Dendritic cell treated with granulocyte-macrophage colony-stimulating factor and Interleukin-4, amounts not matched to agents 40 ng/mL and 50 ng/mL, for 4 days (primary cell): ENCODE results near the gene TMEM256.
A peak's percentile ranks its signal among the peaks of the same experiment; 100 is the strongest.

Experiments
- H3K27ac Mint-ChIP-seq: one replicate; pipeline ENCODE4 v1.8.0; 2022; ENCODE audit warnings: mild to moderate bottlenecking, mixed read lengths
- H3K27me3 Mint-ChIP-seq: one replicate; pipeline ENCODE4 v1.8.0; 2022; ENCODE audit warnings: mild to moderate bottlenecking, mixed read lengths
- H3K36me3 Mint-ChIP-seq: one replicate; pipeline ENCODE4 v1.8.0; 2022; ENCODE audit warnings: low read depth, mixed read lengths
- H3K4me1 Mint-ChIP-seq: one replicate; pipeline ENCODE4 v1.8.0; 2022; ENCODE audit warnings: low read depth, mixed read lengths
- H3K4me3 Mint-ChIP-seq: one replicate; pipeline ENCODE4 v1.8.0; 2022; ENCODE audit warnings: mild to moderate bottlenecking, moderate library complexity, mixed read lengths
- H3K9me3 Mint-ChIP-seq: one replicate; pipeline ENCODE4 v1.8.0; 2022; ENCODE audit warnings: mixed read lengths
- intact Hi-C: fragments of 100-400 bp; cut with micrococcal nuclease; formaldehyde crosslinking; loops from one replicate; pipeline ENCODE4 v1.15.0; 2022

The TMEM256 gene

DNA sequence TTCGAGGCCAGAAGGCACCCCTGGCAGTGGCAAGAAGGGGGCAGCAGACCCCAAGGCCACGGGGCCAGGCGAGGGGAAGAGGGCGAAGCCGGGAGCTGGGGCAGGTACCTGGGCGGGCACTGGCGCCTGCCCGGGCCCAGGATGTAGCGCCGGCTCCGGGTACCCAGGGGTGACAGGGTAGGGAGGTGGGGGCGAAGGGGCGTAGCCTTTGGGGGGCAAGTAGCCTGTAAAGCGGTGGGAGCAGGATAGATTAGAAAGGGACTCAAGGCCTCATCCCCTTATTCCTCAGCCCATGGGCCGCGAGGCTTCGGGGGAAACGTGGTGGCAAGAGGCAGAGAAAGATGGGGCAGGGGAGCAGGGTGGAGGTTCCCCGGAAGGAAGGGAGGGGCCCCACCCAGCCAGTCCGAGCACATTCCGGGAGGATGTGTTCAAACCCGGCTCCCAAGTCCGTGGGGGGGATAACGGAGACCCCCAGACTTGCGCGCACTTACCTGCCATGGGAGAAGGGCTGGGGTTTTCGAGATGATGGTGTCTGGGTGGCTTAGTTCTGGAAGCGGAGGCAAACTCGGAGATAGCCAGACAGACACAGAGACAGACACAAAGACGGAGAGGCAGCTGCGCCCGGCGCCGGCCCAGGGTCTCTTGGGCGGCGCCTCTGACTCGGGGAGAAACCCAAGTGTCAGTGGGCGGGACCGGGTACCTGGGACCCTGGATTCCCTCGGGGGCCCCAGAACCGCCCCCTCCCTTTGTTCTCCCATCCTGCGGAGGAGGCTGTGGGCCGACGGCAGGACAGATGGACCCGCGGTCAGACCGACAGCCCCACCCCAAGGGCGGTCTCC is 10.1 kb downstream of the TMEM256 start:
- no peaks in the 10 kb centered on the region for H3K27me3 Mint-ChIP-seq
- H3K4me1 Mint-ChIP-seq = peaks cover 38% of the 10 kb centered on the region
- H3K36me3 Mint-ChIP-seq = peaks cover 55% of the 10 kb centered on the region
- H3K9me3 Mint-ChIP-seq = no peaks in the 10 kb centered on the region
- H3K27ac Mint-ChIP-seq = peak overlapping the region; percentile 89
- intact Hi-C loops = loop anchor here (1.0 kb wide), 1 partner anchor 10 kb away; the partner anchor contains the start of gene TMEM256
- H3K4me3 Mint-ChIP-seq = peak overlapping the region; percentile 95

DNA sequence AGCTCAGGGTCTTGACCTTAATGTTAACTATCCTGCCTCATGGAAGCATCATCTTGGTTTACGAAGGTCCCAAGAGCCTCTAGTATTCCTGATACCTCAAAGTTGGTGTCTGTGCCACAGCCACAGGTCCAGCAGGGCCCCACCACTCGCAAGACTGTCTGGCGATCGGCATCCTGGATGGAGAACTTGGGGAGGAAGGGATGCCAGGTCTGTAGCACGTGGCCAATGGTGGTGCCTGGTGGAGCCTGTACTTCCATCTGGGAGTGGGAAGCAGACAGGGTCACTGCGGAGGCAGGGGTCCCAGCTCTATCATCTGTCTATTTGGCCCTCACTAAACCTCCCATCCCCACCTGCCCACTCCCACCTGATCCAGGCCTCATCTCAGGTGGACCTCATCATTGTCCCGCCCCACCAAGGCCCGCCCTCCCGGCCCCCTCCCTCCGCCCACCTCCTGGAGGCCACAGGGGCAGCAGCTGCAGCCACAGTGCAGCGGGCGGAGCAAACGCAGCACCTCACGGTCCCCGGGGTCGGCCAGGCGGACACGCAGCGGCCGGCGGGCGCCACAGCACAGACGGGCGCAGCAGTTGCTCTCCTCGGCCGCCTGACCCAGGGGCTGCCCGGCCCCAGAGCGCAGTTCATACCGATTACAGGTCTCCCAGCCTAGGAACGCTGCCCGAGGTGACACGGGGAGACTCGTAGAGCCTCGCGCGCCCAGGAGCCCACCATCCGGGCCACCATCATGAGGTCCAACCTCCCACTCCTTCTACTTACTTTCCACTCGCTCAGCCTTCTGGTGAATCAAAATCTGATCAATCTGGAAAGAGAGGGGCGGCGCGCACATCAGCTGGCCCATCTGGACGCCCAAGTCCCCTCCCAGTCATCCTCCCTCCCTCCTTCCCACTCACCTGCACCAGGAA is 10.9 kb downstream of the TMEM256 start:
- intact Hi-C loops = no loop called here
- Mint-ChIP-seq H3K36me3 (peaks cover 63% of the 10 kb centered on the region), H3K27ac (no peak overlapping the region), H3K4me3 (peak overlapping the region; percentile 95), H3K4me1 (peaks cover 38% of the 10 kb centered on the region), H3K9me3 (no peaks in the 10 kb centered on the region), H3K27me3 (no peaks in the 10 kb centered on the region)

DNA sequence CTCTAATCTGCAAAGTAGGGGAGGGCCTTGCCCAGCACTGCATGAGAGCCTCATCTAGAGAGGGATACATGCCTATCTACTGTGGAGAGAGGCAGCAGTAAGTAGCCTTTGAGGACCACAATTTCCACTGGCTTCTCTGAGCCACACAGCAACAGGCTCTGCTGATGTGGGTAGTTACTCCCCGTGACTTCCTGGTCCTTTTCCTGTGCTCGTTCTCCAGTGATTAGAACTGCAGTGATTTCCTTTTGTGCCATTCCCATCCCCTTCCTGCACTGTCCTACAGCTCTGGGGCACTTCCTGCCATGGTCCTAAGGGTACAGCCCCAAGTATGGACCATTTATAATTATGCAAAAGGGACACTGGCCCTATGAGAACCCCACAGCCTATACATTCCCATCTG is 12.6 kb downstream of the TMEM256 start:
- peaks cover 38% of the 10 kb centered on the region for H3K4me1 Mint-ChIP-seq
- no peak overlapping the region for H3K27ac Mint-ChIP-seq
- no peaks in the 10 kb centered on the region for H3K9me3 Mint-ChIP-seq
- H3K27me3 Mint-ChIP-seq = no peaks in the 10 kb centered on the region
- H3K36me3 Mint-ChIP-seq = peaks cover 74% of the 10 kb centered on the region
- intact Hi-C loops = no loop called here
- no peak overlapping the region for H3K4me3 Mint-ChIP-seq

DNA sequence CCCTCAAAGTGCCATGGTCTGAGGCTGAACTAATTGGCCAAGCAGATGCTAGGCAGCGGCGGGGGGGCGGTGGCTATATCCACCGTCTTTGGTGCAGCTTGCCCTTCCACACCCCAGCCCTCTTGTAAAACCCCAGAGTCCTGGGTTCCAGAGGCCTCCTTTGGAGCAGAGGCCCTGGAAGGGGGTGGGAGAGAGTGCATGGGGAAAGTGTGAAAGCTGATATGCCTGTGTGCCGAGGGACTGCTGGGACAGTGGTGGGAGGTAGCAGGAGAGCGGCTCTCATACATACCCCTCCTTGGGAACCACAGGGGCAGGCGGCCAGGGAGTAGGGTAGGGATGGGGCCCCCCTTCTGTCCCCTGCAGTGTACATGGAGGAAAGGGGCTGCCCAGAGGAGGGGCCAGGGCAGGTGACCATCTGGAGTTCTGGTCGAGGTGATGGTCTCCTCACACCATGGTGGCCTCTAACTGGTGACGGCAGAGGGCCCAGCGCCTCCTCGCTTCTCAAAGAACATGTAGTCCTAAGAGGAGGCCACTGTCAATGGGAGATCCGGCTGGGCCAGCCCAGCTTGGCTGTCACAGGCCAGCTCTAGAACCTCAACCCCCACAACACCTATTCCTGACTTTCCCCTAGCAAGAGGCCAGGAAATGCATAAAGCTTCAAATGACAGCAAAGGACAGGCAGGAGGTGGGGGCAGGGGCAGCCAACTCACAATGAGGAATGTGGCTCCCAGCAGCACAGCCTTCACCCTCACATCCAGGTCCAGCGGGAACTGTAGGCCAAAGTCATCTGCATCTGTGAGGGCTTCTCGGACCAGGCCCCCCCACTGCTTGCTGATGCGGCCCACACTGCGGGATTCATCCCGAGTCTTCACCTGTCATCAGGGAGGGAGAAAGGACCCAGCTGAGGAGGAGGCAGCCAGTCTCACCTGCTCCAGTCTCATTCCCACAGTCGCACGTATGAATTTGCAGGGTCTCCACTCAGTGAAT is 13.7 kb downstream of the TMEM256 start:
- H3K36me3 Mint-ChIP-seq = peaks cover 74% of the 10 kb centered on the region
- peaks cover 32% of the 10 kb centered on the region for H3K4me1 Mint-ChIP-seq
- intact Hi-C loops = no loop called here
- no peaks in the 10 kb centered on the region for H3K9me3 Mint-ChIP-seq
- H3K27ac Mint-ChIP-seq = no peak overlapping the region
- H3K4me3 Mint-ChIP-seq = no peak overlapping the region
- peaks cover 4% of the 10 kb centered on the region for H3K27me3 Mint-ChIP-seq

DNA sequence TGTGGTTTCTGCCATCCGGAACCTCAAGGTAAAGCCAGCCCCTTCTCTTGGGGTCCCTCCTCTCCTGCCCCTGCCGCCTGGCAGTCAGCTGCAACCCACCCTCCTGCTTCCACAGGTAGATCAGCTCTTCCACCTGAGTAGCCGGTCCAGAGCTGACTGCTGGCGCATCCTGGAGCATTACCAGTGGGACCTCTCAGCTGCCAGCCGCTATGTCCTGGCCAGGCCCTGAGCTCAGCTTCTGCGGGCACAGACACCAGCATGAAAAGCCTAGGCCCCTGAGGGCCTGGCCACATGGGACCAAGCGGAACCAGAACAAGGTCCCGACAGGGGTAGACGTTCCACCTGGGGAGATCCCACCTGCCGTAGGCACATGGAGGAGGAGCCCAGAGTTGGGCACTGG is 15.0 kb downstream of the TMEM256 start:
- H3K9me3 Mint-ChIP-seq = no peaks in the 10 kb centered on the region
- peaks cover 33% of the 10 kb centered on the region for H3K4me1 Mint-ChIP-seq
- H3K27me3 Mint-ChIP-seq = peaks cover 18% of the 10 kb centered on the region
- H3K4me3 Mint-ChIP-seq = no peak overlapping the region
- H3K27ac Mint-ChIP-seq = peak overlapping the region; percentile 34
- peaks cover 70% of the 10 kb centered on the region for H3K36me3 Mint-ChIP-seq
- intact Hi-C loops = no loop called here

DNA sequence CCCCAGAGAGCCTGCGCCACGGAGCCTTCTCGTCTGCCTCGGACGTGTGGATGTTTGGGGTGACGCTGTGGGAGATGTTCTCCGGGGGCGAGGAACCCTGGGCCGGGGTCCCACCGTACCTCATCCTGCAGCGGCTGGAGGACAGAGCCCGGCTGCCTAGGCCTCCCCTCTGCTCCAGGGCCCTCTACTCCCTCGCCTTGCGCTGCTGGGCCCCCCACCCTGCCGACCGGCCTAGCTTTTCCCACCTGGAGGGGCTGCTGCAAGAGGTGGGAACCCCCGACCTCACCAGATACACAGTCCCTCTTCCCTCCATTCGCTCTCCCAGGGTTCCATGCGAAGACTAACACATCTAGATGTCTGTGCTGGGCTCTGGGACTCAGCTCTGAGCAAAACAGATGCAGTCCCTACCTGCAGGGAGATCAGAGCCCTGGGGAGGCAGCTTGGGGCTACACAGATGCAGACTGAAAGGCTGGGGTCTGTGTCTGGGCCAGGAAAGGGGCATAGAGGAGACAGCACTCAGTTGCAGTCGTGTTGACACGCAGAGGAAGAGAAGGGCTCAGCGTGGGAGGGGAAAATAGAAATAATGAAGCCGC is 19.3 kb downstream of the TMEM256 start:
- peaks cover 27% of the 10 kb centered on the region for H3K36me3 Mint-ChIP-seq
- peak overlapping the region; percentile 58 for H3K4me3 Mint-ChIP-seq
- H3K27ac Mint-ChIP-seq = no peak overlapping the region
- peaks cover 23% of the 10 kb centered on the region for H3K4me1 Mint-ChIP-seq
- peaks cover under 1% of the 10 kb centered on the region for H3K9me3 Mint-ChIP-seq
- intact Hi-C loops = no loop called here
- H3K27me3 Mint-ChIP-seq = peaks cover 60% of the 10 kb centered on the region

DNA sequence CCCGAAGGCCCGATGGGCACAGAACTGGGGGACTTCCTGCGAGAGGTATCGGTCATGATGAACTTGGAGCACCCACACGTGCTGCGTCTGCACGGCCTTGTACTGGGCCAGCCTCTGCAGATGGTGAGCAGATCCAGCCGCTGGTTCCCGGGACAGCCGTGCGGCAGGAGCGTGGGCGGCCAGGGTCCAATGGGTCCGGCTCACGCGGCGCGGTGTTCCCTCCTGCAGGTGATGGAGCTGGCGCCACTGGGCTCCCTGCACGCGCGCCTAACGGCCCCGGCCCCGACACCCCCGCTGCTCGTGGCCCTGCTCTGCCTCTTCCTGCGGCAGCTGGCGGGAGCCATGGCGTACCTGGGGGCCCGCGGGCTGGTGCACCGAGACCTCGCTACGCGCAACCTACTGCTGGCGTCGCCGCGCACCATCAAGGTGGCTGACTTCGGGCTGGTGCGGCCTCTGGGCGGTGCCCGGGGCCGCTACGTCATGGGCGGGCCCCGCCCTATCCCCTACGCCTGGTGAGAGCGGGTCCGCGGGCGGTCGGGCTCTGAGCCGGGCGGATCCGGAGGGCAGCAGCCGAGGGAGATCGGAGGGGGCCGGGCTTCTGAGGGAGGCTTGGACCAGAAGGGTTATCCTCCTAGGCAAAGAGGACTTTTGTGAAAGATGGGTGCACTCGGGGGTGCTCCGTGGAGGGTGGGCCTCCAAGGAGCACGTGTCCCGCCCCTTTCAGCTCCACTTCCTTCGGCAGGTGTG is 20.0 kb downstream of the TMEM256 start:
- Mint-ChIP-seq H3K4me3 (peak overlapping the region; percentile 58), H3K36me3 (peaks cover 21% of the 10 kb centered on the region)
- intact Hi-C loops = no loop called here

DNA sequence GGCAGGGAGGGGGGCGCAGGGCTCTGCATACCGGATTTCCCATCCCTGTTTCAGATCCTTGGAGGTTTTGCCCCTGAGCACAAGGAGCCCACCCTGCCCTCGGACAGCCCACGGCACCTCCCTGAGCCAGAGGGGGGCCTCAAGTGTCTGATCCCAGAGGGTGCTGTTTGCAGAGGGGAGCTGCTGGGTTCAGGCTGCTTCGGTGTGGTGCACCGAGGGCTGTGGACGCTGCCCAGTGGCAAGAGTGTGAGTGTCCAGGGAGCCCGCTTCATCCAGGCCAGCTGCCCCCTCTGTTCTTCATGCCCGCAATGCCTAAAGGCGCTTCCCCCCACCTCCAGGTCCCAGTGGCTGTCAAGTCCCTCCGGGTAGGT is 20.5 kb downstream of the TMEM256 start:
- intact Hi-C loops = no loop called here
- Mint-ChIP-seq H3K36me3 (peaks cover 15% of the 10 kb centered on the region), H3K9me3 (peaks cover 10% of the 10 kb centered on the region), H3K4me3 (no peak overlapping the region), H3K27me3 (peaks cover 71% of the 10 kb centered on the region), H3K27ac (no peak overlapping the region), H3K4me1 (peaks cover 23% of the 10 kb centered on the region)

More for the DNA sequence above, 20.0 kb downstream of the TMEM256 start:
- Mint-ChIP-seq H3K27me3 (peaks cover 66% of the 10 kb centered on the region), H3K9me3 (peaks cover 7% of the 10 kb centered on the region), H3K27ac (no peak overlapping the region), H3K4me1 (peaks cover 23% of the 10 kb centered on the region)

DNA sequence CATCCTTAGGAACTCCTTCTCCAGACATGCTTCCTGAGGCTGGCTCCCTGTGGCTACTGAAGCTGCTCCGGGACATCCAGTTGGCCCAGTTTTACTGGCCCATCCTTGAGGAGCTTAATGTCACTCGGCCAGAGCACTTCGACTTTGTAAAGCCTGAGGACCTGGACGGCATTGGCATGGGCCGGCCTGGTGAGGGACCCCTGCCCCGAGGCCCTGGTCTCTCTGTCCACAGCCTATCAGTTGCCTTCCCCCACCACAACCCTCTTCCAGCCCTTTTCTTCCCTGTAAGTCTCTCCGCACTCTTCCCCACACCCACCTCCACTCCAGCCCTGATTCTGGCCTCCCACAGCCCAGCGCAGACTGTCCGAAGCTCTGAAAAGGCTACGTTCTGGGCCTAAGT is 21.0 kb downstream of the TMEM256 start:
- peaks cover 75% of the 10 kb centered on the region for H3K27me3 Mint-ChIP-seq
- no peak overlapping the region for H3K4me3 Mint-ChIP-seq
- H3K9me3 Mint-ChIP-seq = peaks cover 10% of the 10 kb centered on the region
- intact Hi-C loops = no loop called here
- H3K27ac Mint-ChIP-seq = no peak overlapping the region
- H3K36me3 Mint-ChIP-seq = peaks cover 10% of the 10 kb centered on the region
- peaks cover 23% of the 10 kb centered on the region for H3K4me1 Mint-ChIP-seq

DNA sequence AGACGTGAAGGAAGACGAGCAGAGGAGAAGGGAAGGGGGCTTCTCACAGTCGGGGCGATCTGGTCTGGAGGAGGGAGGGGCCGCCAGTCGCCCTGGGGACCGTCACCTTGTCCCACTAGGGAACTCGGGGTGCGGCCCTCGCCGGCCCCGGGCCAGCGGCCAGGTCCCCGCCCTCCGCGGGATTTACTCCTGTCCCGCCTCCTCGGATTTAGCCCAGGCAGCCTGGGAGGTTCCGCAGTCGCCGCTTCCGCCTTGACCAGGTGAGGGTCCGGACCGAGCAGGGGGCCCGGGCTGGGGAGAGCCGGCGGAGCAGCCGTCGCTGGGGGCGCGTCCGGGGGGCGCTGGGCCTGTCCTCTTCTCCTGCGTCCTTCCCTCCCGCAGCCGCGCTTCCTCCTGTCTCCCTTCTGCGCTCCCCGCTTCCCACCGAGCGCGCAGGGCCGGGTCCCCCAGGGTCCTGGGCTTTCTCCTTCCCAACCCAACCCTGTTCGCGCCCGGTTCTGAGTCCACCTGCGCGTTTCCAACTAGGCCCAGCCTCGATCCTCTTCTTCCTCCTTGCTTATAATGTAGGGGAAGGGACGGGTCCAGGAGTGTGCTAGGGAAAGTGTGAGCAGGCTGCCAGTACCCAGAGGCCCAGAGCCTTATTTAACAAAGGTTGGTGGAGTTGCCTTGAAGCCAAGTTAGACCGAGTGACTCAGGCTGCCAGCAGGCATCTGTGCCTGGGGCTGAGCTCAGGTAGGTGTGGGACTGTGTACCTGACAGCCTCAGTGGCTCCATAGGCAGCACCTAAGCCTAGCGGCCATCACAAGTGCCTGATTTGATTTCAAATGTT is 22.8 kb downstream of the TMEM256 start, which contains the start of gene TNK1:
Gene TNK1, plus strand, starts transcription at position 235 of the 829 bp plus-strand sequence. CDS start 1,838 bp downstream, outside the sequence.
- H3K27ac Mint-ChIP-seq = peak within 1 kb of the TSS; percentile 62
- intact Hi-C loops = no loop called here
- peaks cover 81% of the 10 kb centered on the region for H3K27me3 Mint-ChIP-seq
- peak within 1 kb of the TSS; percentile 68 for H3K4me3 Mint-ChIP-seq
- no peaks in the 10 kb centered on the region for H3K36me3 Mint-ChIP-seq
- H3K4me1 Mint-ChIP-seq = peaks cover 23% of the 10 kb centered on the region
- peaks cover 10% of the 10 kb centered on the region for H3K9me3 Mint-ChIP-seq

DNA sequence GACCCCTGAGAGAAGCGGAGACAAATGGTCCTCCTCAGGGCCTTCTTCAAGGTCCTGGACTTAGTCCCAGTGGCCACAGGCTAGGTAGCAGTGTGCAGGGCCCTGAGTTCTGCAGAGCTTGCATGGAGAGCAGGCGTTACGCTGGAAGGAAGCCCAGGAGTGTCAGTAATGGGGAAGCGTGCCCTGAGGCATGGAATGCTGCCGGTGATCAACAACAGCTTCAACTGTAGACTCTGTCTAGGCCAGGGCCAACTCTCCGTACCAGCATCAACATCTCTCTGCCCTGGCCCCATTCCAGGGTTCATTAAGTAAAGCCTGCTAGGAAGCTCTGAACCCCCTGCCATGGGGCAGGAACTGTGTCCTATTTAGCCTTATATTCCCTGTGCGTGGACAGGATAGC is 23.6 kb downstream of the TMEM256 start:
- Mint-ChIP-seq H3K27me3 (peaks cover 78% of the 10 kb centered on the region), H3K27ac (peak overlapping the region; percentile 62), H3K4me1 (peaks cover 23% of the 10 kb centered on the region), H3K4me3 (peak overlapping the region; percentile 37), H3K36me3 (no peaks in the 10 kb centered on the region), H3K9me3 (peaks cover 10% of the 10 kb centered on the region)
- intact Hi-C loops = no loop called here

DNA sequence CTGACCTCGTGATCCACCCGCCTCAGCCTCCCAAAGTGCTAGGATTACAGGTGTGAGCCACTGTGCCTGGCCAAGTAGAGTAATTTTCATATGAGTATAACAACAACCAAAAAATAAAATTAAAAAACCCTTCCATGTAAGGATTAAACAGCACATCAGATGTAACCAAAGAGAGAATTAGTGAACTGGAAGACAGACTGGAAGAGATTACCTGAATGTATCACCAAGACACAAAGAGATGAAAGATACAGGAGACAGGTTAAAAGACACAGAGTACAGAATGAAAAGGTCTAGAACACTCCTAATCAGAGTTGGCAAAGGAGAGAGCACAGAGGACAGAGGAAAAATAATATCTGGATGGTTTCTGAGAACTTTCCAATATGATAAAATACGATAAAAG is 24.8 kb downstream of the TMEM256 start:
- peaks cover 10% of the 10 kb centered on the region for H3K9me3 Mint-ChIP-seq
- H3K27ac Mint-ChIP-seq = no peak overlapping the region
- no peak overlapping the region for H3K4me3 Mint-ChIP-seq
- peaks cover 16% of the 10 kb centered on the region for H3K4me1 Mint-ChIP-seq
- no peaks in the 10 kb centered on the region for H3K36me3 Mint-ChIP-seq
- intact Hi-C loops = no loop called here
- H3K27me3 Mint-ChIP-seq = peaks cover 66% of the 10 kb centered on the region
